Measurements from ENCODE around the gene IFIH1.

The IFIH1 gene

GRCh38 chr2:162308747-162309503, 9.6 kb downstream of the IFIH1 start:
- DNase-seq: no peak

GRCh38 chr2:162305901-162306300, 12.6 kb downstream of the IFIH1 start:
- DNase-seq: no peak

- no peak for DNase-seq
Observed at GRCh38 chr2:162301877-162302276, 16.6 kb downstream of the IFIH1 start.

- DNase-seq: peak; percentile 39 to 78
Observed at GRCh38 chr2:162301151-162301804, 17.2 kb downstream of the IFIH1 start.

- DNase-seq: no peak
Observed at GRCh38 chr2:162300266-162300665, 18.2 kb downstream of the IFIH1 start.

- no peak for DNase-seq
Observed at GRCh38 chr2:162298669-162299335, 19.7 kb downstream of the IFIH1 start.

GRCh38 chr2:162297925-162298552, 20.4 kb downstream of the IFIH1 start:
- DNase-seq: peak; percentile 57 to 94

GRCh38 chr2:162295009-162295408, 23.5 kb downstream of the IFIH1 start:
- DNase-seq: no peak

GRCh38 chr2:162293122-162293786, 25.2 kb downstream of the IFIH1 start:
- DNase-seq: no peak

GRCh38 chr2:162291748-162292147, 26.7 kb downstream of the IFIH1 start:
- no peak for DNase-seq

GRCh38 chr2:162282765-162283425, 35.6 kb downstream of the IFIH1 start:
- DNase-seq: no peak

- DNase-seq: no peak
Observed at GRCh38 chr2:162280654-162281053, 37.8 kb downstream of the IFIH1 start.

- DNase-seq: no peak
Observed at GRCh38 chr2:162277381-162277780, 41.1 kb downstream of the IFIH1 start.

GRCh38 chr2:162267996-162268395, 50.5 kb downstream of the IFIH1 start:
- no peak for DNase-seq

GRCh38 chr2:162267496-162267895, 51.0 kb downstream of the IFIH1 start:
- no peak for DNase-seq

- DNase-seq: no peak
Observed at GRCh38 chr2:162266460-162266760, 52.1 kb downstream of the IFIH1 start.

- DNase-seq: no peak
Observed at GRCh38 chr2:162265666-162266459, 52.6 kb downstream of the IFIH1 start.

- peak; percentile 84 to 93 for DNase-seq
Observed at GRCh38 chr2:162261032-162261945, 57.2 kb downstream of the IFIH1 start.

- peak; percentile 46 to 48 for DNase-seq
Observed at GRCh38 chr2:162258686-162259085, 59.8 kb downstream of the IFIH1 start.

- DNase-seq: no peak
Observed at GRCh38 chr2:162258169-162258568, 60.3 kb downstream of the IFIH1 start.

GRCh38 chr2:162257425-162257824, 61.1 kb downstream of the IFIH1 start:
- DNase-seq: peak; percentile 44 to 48

Data from inflammatory macrophage treated with lipopolysaccharide for 1 hour (primary cell).